ENCODE data around the gene SNX21.
A peak's percentile ranks its signal among the peaks of the same experiment; 100 is the strongest.
"Not testable (repeated sequence)": the region's sequence is repeated elsewhere in the genome, so short reads cannot be mapped to it uniquely, and the experiment has no call there.

SNX21 gene

DNA sequence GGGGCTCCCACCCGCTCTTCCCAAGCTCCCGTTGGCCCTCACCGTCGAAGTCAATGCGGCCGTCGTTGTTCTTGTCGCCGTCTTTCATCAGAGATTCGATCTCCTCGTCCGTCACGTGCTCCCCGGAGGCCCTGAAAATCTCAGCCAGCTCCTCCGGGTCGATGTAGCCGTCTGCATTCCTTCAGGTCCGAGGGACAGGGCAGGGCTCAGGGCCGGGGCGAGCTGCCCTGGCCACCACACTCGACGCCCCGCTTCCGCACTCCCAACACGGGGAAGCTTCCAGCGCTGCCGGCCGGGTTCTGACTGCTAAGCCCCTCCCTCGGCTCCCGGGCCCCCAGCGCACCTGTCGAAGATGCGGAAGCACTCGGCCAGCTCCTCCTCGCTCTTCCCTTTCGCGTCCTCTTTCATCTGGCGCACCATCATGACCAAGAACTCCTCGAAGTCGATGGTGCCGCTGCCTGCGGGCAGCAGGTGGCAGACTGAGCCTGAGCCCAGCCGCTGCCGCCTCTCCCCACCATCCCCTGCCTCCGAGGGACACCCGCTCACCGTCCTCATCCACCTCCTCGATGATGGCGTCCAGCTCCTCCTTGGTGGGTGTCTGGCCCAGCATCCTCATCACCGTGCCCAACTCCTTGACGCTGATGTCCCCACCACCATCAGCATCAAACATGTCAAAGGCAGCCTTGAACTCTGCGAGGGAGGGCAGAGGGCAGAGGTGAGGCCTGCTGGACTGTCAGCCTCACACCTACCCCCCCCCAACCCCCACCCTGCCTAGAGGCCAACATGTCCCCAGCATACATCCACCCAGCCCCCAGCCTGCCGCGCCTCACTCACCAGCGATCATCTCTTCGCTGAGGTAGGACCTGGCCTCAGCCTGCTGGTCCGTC is 9.4 kb upstream of the SNX21 start:
- peak; percentile 25 to 80 (median 33) for DNase-seq

- no peak for DNase-seq
These were observed 7.1 kb upstream of the SNX21 start for GRCh38 chr20:45826381-45827019.

DNA sequence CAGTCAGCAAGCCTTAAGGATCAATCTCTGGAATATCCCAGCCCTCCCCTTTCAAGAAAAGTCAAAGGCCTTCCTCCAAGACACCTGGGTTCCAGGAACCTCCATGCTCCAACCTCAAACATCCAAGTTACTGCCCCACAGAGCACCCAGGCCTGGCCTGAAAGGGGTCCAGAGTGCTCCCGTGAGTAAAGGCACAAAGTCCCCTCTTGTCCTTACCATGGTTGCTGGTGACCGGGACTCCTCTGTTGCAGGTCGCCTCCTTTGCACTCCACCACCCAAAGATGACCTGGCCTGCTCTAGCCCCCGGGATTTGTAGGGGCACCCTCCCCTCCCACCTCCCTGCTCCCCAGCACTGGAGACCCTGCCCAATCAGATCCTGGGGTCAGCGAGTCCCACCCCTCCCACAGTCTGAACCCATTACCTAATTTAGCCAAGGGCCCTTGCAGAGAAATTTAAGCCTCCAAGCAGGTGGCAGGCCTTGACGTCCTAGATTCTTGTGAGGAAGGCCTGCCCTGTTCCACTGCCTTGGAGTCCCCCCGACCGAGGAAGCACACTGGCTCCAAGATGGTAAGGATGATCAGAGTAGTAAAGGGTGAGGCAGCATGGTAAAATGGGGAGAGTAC is 6.5 kb upstream of the SNX21 start, which contains the start of gene TNNC2:
TNNC2 (minus strand) TSS at position 283 of the 623 bp plus-strand sequence; CDS start at position 219, 64 bp downstream.
- DNase-seq, result no peak

DNA sequence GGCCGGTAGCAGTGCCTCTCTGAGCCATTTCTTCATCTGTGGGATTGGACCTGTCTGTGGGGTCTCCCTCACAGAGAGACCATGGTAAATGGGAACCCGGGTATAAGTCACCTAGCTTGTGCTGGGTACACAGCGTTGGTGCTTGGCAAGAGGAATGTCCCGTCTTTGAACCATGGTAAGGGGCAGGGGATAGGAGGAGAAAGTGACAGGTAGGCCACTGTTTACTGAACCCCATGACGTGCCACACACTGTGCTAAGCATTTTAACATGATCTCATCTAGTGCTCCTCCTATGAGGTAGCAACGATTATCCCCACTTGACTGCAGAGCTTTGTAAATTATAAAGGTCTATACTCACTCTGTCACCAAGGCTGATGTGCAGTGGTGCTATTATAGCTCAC is 5.9 kb upstream of the SNX21 start:
- DNase-seq, result no peak

GRCh38 chr20:45828589-45828988 is 5.0 kb upstream of the SNX21 start:
- DNase-seq, result no peak

DNA sequence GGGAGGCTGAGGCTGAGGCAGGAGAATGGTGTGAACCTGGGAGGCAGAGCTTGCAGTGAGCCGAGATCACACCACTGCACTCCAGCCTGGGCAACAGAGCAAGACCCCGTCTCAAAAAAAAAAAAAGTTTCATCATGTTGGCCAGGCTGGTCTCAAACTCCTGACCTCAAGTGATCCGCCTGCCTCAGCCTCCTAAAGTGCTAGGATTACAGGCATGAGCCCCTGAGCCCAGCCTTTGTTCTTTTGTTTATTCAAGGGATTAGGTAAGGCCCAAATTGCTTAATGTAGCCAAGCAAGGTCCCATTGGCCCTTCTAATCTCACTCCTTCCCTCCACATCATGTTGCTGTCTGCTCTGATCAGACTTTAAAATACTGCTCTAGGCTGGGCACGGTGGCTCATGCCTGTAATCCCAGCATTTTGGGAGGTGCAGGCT is 3.9 kb upstream of the SNX21 start:
- DNase-seq, result not testable (repeated sequence)

DNA sequence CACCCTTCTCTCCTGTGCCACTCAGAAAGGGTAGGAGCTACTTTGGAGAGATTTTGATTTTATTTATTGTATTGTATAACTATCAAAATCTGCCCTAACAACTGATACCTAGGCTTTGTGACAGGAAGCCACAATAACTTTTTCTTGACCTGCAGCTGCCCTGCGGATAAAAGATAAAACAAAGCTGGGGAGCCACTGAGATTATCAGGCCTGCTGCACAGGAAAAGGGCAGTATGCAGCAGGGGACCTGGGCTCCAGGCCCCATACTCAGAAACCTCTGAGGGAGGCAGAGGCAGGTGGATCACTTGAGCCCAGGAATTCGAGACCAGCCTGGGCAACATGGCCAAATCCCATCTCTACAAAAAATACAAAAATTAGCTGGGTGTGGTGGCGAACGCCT is 980 bp upstream of the SNX21 start:
- no peak for DNase-seq

DNA sequence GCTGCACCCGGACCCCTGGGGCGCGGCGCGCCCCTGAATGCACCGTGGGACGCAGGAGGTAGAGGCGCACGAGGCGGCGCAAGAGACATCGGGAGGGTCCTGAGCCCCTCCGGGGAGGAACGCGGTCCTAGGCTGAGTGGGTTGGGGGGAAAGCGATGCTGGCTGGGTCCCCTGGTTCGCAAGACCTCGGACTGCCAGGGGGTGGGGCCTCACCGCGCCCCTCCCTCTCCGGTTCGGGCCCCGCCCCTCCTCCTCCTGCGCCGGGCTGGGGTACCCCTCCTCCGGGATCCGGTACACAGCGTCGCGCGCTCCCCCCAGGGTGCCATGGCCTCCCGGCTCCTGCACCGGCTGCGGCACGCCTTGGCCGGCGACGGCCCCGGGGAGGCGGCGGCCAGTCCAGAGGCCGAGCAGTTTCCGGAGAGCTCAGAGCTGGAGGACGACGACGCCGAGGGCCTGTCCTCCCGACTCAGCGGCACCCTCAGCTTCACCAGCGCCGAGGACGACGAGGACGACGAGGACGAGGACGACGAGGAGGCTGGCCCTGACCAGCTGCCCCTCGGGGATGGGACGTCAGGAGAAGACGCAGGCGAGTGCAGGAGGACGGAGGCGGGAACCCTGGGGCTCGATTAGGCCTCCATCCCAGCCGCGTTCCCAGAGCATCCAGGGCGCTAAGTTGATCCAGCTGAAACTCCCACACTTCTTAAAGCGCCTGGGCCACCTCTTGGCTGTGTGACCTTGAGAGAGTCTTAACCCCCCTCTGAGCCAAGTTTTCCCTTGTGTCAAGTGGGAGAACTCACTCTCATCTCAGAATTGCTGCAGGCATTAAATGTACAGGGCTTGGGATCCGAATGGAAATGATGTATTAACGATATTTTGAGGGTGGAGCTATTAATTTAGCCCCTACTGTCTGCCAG is 541 bp downstream of the SNX21 start:
- peak; percentile 19 to 56 (median 27) for DNase-seq

- DNase-seq, result no peak
These were observed 1.2 kb downstream of the SNX21 start for GRCh38 chr20:45834797-45835161.

GRCh38 chr20:45835329-45835765 is 1.7 kb downstream of the SNX21 start:
- peak in 1 of 5 experiments; percentile 69 for DNase-seq

- no peak for DNase-seq
These were observed 2.2 kb downstream of the SNX21 start for GRCh38 chr20:45835825-45836224.

GRCh38 chr20:45836841-45837240 is 3.2 kb downstream of the SNX21 start:
- DNase-seq, result no peak

DNA sequence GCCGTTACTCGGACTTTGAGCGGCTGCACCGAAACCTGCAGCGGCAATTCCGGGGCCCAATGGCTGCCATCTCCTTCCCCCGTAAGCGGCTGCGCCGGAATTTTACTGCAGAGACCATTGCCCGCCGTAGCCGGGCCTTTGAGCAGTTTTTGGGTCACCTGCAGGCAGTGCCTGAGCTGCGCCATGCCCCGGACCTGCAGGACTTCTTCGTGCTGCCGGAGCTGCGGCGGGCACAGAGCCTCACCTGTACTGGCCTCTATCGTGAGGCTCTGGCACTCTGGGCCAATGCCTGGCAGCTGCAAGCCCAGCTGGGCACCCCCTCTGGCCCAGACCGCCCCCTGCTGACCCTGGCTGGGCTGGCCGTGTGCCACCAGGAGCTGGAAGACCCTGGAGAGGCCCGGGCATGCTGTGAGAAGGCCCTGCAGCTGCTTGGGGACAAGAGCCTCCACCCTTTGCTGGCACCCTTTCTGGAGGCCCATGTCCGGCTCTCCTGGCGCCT is 7.2 kb downstream of the SNX21 start:
- no peak for DNase-seq

- no peak for DNase-seq
These were observed 8.0 kb downstream of the SNX21 start for GRCh38 chr20:45841407-45842129.

GRCh38 chr20:45842169-45842812 is 8.7 kb downstream of the SNX21 start:
- DNase-seq, result no peak

- no peak for DNase-seq
These were observed 9.9 kb downstream of the SNX21 start for GRCh38 chr20:45843506-45843905.

DNA sequence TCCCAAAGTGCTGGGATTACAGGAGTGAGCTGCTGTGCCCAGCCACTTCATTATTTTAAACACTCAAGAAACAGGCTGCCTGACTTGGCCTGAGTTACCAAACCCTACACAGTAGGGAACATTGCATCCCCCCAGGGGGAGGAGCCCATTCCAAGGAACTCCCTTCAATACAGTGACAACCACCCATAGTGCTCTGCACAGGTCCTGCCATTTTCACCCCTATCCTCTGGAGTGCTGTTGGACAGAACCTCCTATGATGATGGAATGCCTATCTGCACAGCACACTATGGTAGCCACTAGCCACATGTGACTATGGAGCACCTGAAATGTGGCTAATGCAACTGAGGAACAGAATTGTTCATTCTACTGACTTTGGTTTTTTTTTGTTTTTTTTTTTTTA is 11.9 kb downstream of the SNX21 start:
- no peak for DNase-seq

GRCh38 chr20:45848421-45848820 is 14.8 kb downstream of the SNX21 start:
- no peak for DNase-seq

DNA sequence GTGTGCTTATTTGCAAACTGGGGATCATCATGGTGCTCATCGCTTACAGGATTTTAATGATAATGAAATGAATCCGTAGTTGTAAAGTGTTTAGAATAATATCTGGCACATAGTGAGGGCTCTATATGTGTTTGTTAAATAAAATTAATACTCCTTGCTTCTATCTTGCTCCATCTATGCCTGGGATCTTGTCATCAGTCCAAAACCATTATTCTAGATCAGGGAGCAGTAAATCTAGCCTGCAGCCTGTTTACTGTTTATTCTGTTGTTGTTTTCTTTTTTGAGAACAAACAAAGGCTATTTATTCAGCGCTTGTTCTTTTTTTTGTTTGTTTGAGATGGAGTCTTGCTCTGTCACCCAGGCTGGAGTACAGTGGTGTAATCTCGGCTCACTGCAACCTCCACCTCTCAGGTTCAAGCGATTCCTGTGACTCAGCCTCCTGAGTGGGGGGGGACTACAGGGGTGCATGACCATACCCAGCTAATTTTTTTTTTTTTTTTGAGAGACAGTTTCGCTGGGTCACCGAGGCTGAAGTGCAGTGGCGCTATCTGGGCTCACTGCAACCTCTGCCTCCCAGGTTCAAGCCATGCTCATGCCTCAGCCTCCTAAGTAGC is 15.5 kb downstream of the SNX21 start:
- no peak for DNase-seq

- DNase-seq, result no peak
These were observed 16.6 kb downstream of the SNX21 start for GRCh38 chr20:45850238-45850637.

- DNase-seq, result no peak
These were observed 17.3 kb downstream of the SNX21 start for GRCh38 chr20:45850926-45851325.
